SK-N-SH treated with all-trans-retinoic acid at 6 μM for 48 hours (cell line): ENCODE data around the gene SEMA3E.

Experiments
- GLIS3 ChIP-seq: fragments of 250-450 bp; sonication (Bioruptor Pico); IDR thresholded peaks from 2 replicates; pipeline ENCODE4 v1.5.0; 2020; ENCODE audit warnings: mild to moderate bottlenecking, moderate library complexity
- PPARA ChIP-seq: fragments of 250-450 bp; sonication (Bioruptor Pico); IDR thresholded peaks from 2 replicates; pipeline ENCODE4 v1.5.0; 2020; ENCODE audit warnings: mild to moderate bottlenecking, borderline replicate concordance
- RARB ChIP-seq: fragments of 250-450 bp; sonication (Bioruptor Pico); IDR thresholded peaks from 2 replicates; pipeline ENCODE4 v1.8.0; 2021; ENCODE audit warnings: mild to moderate bottlenecking, moderate library complexity
- TOX ChIP-seq: fragments of 250-450 bp; sonication (Bioruptor Pico); IDR thresholded peaks from 2 replicates; pipeline ENCODE4 v1.8.0; 2021; ENCODE audit warnings: mild to moderate bottlenecking, moderate library complexity, borderline replicate concordance
- ZC3H10 ChIP-seq: fragments of 250-450 bp; sonication (Bioruptor Pico); IDR thresholded peaks from 2 replicates; pipeline ENCODE4 v1.5.1; 2021; ENCODE audit warnings: mild to moderate bottlenecking, moderate library complexity
- ZFP3 ChIP-seq: fragments of 250-450 bp; sonication (Bioruptor Pico); IDR thresholded peaks from 2 replicates; pipeline ENCODE4 v1.5.0; 2020; ENCODE audit warnings: mild to moderate bottlenecking, moderate library complexity
- TF ChIP-seq, protein P1 (sequence below): fragments of 250-450 bp; sonication (Bioruptor Pico); IDR thresholded peaks from 2 replicates; pipeline ENCODE4 v1.8.0; 2020; ENCODE audit warnings: mild to moderate bottlenecking, moderate library complexity, borderline replicate concordance

- no peak for TF ChIP-seq ZC3H10 (CRISPR knock-in tag)
- TF ChIP-seq PPARA, result no peak
- TF ChIP-seq ZFP3, result no peak
- no peak for TF ChIP-seq RARB
- no peak for TF ChIP-seq TOX (CRISPR knock-in tag)
- no peak for TF ChIP-seq GLIS3 (CRISPR knock-in tag)
- TF ChIP-seq, protein P1, sequence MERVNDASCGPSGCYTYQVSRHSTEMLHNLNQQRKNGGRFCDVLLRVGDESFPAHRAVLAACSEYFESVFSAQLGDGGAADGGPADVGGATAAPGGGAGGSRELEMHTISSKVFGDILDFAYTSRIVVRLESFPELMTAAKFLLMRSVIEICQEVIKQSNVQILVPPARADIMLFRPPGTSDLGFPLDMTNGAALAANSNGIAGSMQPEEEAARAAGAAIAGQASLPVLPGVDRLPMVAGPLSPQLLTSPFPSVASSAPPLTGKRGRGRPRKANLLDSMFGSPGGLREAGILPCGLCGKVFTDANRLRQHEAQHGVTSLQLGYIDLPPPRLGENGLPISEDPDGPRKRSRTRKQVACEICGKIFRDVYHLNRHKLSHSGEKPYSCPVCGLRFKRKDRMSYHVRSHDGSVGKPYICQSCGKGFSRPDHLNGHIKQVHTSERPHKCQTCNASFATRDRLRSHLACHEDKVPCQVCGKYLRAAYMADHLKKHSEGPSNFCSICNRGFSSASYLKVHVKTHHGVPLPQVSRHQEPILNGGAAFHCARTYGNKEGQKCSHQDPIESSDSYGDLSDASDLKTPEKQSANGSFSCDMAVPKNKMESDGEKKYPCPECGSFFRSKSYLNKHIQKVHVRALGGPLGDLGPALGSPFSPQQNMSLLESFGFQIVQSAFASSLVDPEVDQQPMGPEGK (CRISPR knock-in tag), result no peak
Observed at GRCh38 chr7:83457022-83457892, 191.7 kb downstream of the SEMA3E start.
